ENCODE measurements around the gene BCAS3. TPM values are rescaled to one million over a fixed set of nuclear protein-coding genes. Genes with fewer than 3 reads are reported as not detected.
A peak's percentile ranks its signal among the peaks of the same experiment; 100 is the strongest.

BCAS3 gene
- total RNA-seq, 1 experiment from 2014 or later: 14.3 TPM

DNA sequence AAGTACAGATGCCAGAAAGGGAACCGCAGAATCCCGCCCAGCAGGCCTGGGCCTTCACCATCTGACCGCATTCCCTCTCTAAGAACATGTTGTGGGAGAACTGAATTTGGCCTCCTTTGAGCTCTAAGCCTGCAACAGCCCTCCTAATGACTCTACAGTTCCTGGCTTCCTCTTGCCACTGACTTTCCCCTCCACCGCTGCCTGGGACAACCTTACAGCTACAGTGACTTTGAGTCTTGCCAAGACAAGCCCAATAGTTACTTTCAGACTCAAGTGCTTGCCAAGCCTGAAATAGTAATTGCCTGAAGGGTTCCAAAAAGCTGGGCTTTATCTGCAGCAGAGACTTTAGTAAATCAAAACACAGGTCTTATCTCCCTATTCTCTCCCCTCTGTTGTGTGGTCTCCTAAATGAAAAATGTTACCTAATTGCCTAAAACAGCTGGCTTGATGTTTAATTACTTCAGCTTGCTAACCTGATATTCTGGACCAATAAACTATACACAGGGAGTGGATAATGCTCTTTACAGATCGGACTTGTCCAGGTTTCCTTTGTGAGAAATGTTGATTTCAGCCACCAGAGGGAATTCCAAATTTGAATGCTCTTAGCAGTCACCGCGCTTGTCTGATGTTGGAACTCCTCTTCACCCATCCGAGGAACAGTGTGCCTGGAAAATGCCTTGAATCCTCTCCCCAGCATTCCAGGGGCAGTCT, 636.9 kb downstream of the BCAS3 start:
- Histone ChIP-seq H3K27me3 (replicated peaks) (no peaks in the 10 kb centered on the region), H3K4me1 (replicated peaks) (peaks cover 14% of the 10 kb centered on the region), H3K36me3 (no peaks in the 10 kb centered on the region), H3K4me3 (no peak overlapping the region), H3K27ac (no peak overlapping the region), H3K9me3 (replicated peaks) (no peaks in the 10 kb centered on the region)
- no peak for DNase-seq (ENCODE audit: low read depth in 1 of 2, low spot score in 2 of 2)

- Histone ChIP-seq H3K27ac (no peak overlapping the region), H3K4me3 (no peak overlapping the region), H3K36me3 (no peaks in the 10 kb centered on the region), H3K4me1 (replicated peaks) (no peaks in the 10 kb centered on the region; the same call in 1 of the 2 replicates), H3K27me3 (replicated peaks) (no peaks in the 10 kb centered on the region), H3K9me3 (replicated peaks) (no peaks in the 10 kb centered on the region)
- no peak for DNase-seq (ENCODE audit: low read depth in 1 of 2, low spot score in 2 of 2)
Observed at GRCh38 chr17:61316633-61317032, 639.0 kb downstream of the BCAS3 start.

DNA sequence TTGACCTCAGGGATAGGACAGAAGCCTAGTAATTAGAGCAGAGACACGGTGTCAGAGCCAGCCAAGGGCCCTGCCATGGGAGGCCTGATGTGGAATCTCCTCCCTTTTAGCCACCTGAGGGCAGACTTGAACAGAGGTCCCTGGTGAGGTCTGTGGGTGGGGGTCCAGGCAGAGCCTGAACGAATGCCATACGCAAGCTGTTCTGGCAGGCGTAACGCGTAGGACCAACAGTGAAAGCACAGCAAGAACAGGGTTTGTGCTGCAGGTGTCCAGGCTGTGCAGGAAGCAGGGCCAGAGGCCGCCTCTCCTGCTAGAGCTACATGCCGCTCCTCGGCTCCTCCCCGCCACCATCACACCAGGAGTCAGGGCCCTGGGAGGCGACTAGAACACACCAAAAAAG, 640.1 kb downstream of the BCAS3 start:
- no peak for DNase-seq (ENCODE audit: low read depth in 1 of 2, low spot score in 2 of 2)
- H3K27me3 ChIP-seq (replicated peaks): no peaks in the 10 kb centered on the region
- H3K4me3 ChIP-seq: no peak overlapping the region
- H3K9me3 ChIP-seq (replicated peaks): no peaks in the 10 kb centered on the region
- no peak overlapping the region for H3K27ac ChIP-seq
- H3K36me3 ChIP-seq: no peaks in the 10 kb centered on the region
- no peaks in the 10 kb centered on the region; the same call in 1 of the 2 replicates for H3K4me1 ChIP-seq (replicated peaks)

DNA sequence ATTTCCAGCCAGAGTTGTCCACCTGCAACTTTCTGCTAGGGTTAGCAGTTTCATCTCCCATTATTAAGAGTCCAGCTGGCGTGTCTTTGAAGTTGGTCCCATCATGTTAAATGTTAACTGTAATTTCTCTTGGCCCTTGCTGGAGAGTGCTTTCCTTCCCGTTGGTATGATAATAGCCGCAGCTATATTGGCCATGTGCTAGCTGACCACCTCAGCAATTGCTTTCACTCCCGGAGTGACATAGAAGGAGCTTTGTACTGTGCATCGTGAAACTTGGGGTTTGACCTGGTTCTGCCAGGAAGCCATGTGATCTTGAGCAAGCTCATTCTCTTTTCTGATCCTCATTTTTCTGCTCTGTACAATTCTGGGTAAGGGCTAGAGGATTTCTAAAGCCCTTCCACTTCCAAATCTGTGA, 641.0 kb downstream of the BCAS3 start:
- Histone ChIP-seq H3K4me3 (no peak overlapping the region), H3K9me3 (replicated peaks) (no peaks in the 10 kb centered on the region), H3K36me3 (no peaks in the 10 kb centered on the region), H3K27ac (no peak overlapping the region), H3K4me1 (replicated peaks) (peaks cover 5% of the 10 kb centered on the region), H3K27me3 (replicated peaks) (no peaks in the 10 kb centered on the region)
- DNase-seq (ENCODE audit: low read depth in 1 of 2, low spot score in 2 of 2): no peak

DNA sequence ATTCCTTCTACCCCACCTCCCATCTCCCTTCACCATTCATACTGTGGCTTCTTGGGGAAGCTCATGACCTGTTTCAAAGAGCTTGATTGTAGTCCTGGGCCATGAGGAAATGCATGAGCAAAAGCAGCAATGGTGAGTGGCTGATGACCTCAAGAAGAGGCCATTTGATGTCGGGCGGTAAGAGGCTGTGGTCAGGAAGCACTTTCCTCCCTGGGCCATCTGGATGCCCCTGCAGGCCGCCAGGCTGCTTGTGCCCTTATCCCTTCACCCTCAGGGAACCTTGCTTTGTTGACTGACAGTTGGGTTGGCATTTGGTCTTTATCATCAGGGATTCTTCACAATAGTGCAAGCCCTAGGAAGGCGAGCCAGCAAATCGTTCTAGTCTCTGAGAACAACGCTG, 643.7 kb downstream of the BCAS3 start:
- no peak overlapping the region for H3K27ac ChIP-seq
- peaks cover 32% of the 10 kb centered on the region for H3K4me1 ChIP-seq (replicated peaks)
- H3K27me3 ChIP-seq (replicated peaks): no peaks in the 10 kb centered on the region
- no peak for DNase-seq (ENCODE audit: low read depth in 1 of 2, low spot score in 2 of 2)
- H3K36me3 ChIP-seq: no peaks in the 10 kb centered on the region
- no peaks in the 10 kb centered on the region for H3K9me3 ChIP-seq (replicated peaks)
- no peak overlapping the region for H3K4me3 ChIP-seq

GRCh38 chr17:61322325-61323002, 644.8 kb downstream of the BCAS3 start:
- no peak for DNase-seq (ENCODE audit: low read depth in 1 of 2, low spot score in 2 of 2)
- H3K36me3 ChIP-seq: no peaks in the 10 kb centered on the region
- no peak overlapping the region for H3K4me3 ChIP-seq
- H3K4me1 ChIP-seq (replicated peaks): peaks cover 36% of the 10 kb centered on the region
- no peaks in the 10 kb centered on the region for H3K27me3 ChIP-seq (replicated peaks)
- no peaks in the 10 kb centered on the region for H3K9me3 ChIP-seq (replicated peaks)
- no peak overlapping the region for H3K27ac ChIP-seq

- peak overlapping the region; percentile 43; the same call in 1 of the 2 replicates for H3K27ac ChIP-seq
- DNase-seq (ENCODE audit: low read depth in 1 of 2, low spot score in 2 of 2): no peak
- H3K4me1 ChIP-seq (replicated peaks): peaks cover 38% of the 10 kb centered on the region
- H3K4me3 ChIP-seq: no peak overlapping the region
- H3K36me3 ChIP-seq: no peaks in the 10 kb centered on the region
- no peaks in the 10 kb centered on the region for H3K27me3 ChIP-seq (replicated peaks)
- H3K9me3 ChIP-seq (replicated peaks): no peaks in the 10 kb centered on the region
Observed at GRCh38 chr17:61323003-61323908, 645.6 kb downstream of the BCAS3 start.

DNA sequence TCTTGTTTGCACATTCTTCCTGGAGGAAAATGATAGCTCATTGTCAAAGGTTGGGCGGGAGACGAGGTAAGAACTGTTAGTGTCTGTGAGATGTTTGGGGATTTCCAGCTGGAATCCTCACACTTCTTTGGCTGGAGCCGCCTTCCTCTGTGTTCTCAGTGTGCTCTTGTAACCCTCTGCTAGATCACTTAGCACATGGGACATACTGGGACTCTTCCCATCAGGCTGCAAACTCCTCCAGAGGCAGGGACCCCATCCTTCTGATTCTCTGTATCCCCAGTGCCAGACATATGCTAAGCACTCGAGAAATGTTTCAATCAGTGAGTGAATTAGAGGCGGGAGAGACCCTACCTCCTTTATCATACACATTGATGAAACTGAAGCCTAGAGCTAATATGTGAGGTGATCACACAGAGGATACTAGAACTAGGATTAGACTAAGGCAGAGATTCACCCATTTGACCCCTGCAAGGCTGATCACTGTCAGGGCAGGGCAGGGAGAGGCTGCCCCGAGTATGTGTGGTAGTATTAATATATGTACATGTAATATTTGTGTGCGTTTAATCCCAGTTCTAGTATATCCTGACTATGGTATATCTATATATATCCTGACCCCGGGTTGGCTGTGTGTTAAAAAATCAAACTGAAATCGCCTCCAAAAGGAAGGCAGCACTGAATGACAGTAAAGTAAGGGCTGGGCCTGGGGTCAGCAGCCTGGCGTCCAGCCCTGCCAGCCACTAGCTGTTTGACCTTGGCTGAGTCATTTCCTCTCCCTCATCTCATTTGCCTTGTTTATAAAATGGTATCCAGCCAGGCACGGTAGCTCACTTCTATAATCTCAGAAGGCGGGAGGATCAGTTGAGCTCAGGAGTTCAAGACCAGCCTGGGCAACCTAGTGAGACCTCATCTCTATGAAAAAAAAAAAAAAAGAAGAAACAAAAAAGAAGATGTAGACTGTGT, 646.5 kb downstream of the BCAS3 start:
- Histone ChIP-seq H3K9me3 (replicated peaks) (no peaks in the 10 kb centered on the region), H3K27ac (peak overlapping the region; percentile 43), H3K4me3 (no peak overlapping the region), H3K36me3 (no peaks in the 10 kb centered on the region), H3K27me3 (replicated peaks) (no peaks in the 10 kb centered on the region), H3K4me1 (replicated peaks) (peaks cover 40% of the 10 kb centered on the region)
- peak; percentile 62 to 75 for DNase-seq (ENCODE audit: low read depth in 1 of 2, low spot score in 2 of 2)

GRCh38 chr17:61324950-61325349, 647.3 kb downstream of the BCAS3 start:
- H3K27me3 ChIP-seq (replicated peaks): no peaks in the 10 kb centered on the region
- peaks cover 40% of the 10 kb centered on the region for H3K4me1 ChIP-seq (replicated peaks)
- no peaks in the 10 kb centered on the region for H3K36me3 ChIP-seq
- no peaks in the 10 kb centered on the region for H3K9me3 ChIP-seq (replicated peaks)
- DNase-seq (ENCODE audit: low read depth in 1 of 2, low spot score in 2 of 2): peak in 1 of 2 experiments; percentile 22
- H3K4me3 ChIP-seq: no peak overlapping the region
- peak overlapping the region; percentile 12 for H3K27ac ChIP-seq

DNA sequence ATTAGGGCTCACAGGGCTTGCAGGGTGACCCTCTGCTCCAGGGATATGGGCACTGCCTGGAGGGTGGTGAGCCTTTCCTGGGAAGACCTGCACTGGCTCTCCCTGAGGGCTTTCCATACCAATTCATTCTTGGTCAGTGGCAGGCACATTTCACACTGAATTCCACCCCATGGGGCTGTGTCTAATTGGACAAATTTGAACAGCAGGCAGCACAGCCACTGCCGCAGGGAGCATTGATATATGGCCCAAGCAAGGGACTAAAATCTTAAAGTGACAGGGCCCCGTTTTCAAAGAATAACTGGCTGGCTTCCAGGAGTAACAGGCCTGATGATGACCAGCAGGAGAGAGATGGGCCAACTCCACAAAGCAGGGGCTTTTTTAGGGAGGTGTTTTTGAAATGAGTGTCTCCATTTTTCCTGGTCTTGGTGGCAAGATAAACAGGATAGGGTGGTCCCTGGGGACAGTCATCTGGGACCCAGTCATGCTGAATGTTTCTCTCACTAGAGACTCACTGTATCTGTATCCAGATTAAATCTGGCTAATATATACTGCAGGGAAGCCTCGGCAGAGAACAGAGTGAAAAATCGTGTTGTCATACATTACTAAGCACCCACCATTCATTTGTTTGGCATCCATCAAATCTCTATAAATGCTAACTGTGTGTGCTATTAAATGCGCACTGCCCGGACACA, 647.9 kb downstream of the BCAS3 start:
- H3K27ac ChIP-seq: peak overlapping the region; percentile 12
- no peaks in the 10 kb centered on the region for H3K36me3 ChIP-seq
- DNase-seq (ENCODE audit: low read depth in 1 of 2, low spot score in 2 of 2): peak; percentile 73 to 83
- peaks cover 40% of the 10 kb centered on the region for H3K4me1 ChIP-seq (replicated peaks)
- no peak overlapping the region for H3K4me3 ChIP-seq
- no peaks in the 10 kb centered on the region for H3K27me3 ChIP-seq (replicated peaks)
- H3K9me3 ChIP-seq (replicated peaks): no peaks in the 10 kb centered on the region

DNA sequence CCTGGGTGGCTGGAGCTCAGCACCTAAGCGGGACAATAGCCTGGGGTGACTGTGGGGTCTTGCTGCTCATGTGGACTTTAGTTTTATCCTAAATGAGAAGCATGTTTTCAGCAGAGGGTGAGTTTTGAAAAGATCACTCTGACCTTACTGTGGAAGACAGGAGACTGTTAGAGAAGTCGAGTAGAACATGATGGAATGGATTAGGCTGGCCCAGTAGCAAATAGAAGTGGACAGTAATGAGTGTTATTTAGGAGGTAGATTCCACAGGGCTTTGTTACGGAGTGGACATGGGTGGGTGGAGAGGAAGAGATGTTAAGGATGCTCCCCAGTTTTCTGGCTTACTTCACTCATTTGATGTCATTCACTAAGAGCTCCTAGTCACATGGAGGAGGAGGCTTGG, 648.7 kb downstream of the BCAS3 start:
- no peaks in the 10 kb centered on the region for H3K9me3 ChIP-seq (replicated peaks)
- H3K4me1 ChIP-seq (replicated peaks): peaks cover 40% of the 10 kb centered on the region
- no peak overlapping the region for H3K4me3 ChIP-seq
- no peaks in the 10 kb centered on the region for H3K27me3 ChIP-seq (replicated peaks)
- no peak for DNase-seq (ENCODE audit: low read depth in 1 of 2, low spot score in 2 of 2)
- H3K36me3 ChIP-seq: no peaks in the 10 kb centered on the region
- H3K27ac ChIP-seq: peak overlapping the region; percentile 9

DNA sequence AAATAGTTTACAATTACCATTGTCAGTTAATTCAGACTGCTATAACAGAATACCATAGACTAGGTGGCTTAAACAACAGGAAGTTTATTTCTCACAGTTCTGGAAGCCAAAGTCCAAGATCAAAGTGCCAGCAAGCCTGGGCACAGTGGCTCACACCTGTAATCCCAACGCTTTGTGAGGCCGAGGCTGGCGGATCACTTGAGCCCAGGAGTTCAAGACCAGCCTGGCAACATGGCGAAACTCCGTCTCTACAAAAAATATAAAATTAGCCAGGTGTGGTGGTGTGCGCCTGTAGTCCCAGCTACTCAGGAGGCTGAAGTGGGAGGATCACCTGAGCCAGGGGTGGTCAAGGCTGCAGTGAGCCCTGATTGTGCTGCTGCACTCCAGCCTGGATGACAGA, 650.7 kb downstream of the BCAS3 start:
- H3K27me3 ChIP-seq (replicated peaks): no peaks in the 10 kb centered on the region
- H3K4me1 ChIP-seq (replicated peaks): peaks cover 38% of the 10 kb centered on the region
- H3K36me3 ChIP-seq: no peaks in the 10 kb centered on the region
- H3K4me3 ChIP-seq: no peak overlapping the region
- no peaks in the 10 kb centered on the region for H3K9me3 ChIP-seq (replicated peaks)
- DNase-seq (ENCODE audit: low read depth in 1 of 2, low spot score in 2 of 2): no peak
- no peak overlapping the region for H3K27ac ChIP-seq

Measured in SJSA1 (cell line).